ENCODE measurements around the gene PRAC1.

The PRAC1 gene

DNA sequence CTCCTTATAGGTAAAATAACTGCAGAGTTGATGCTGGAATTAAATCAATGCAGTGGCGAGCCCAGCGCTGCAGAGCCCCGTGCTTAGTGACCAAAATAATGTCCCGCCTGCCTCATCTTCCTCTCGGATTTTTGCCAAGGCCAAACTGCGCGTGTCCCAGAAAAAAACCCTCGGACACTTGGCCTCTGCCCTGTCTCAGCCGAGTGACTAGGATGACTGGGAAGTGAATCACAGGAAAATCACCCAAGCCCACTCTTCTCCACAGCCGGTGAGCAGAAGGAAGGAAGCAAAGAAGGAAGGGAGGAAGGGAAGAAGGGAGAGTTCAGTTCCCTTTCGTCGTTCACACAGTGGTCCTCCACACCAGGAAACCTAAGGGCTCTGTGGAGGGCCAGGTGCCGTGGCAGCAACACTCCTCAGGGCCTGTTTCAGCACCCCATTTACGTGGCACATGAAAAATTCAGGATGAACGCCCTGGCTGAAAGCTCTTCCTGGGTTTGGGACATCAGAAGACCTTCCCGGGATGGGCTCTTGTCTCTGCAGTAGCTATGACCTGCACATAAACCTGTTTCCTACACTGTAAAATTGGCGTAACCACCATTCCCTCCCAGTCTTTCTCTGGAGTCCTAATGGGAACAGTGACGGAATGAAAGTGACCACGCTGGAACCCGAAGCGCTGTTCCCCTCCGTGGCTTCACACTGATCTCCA is 31.6 kb upstream of the PRAC1 start:
- Histone ChIP-seq H3K27me3 (ENCODE audit: insufficient read depth, low read length, poor library complexity) (peaks cover 75% of the 10 kb centered on the region), H2AK5ac (ENCODE audit: low read length) (no peak overlapping the region), H3K18ac (ENCODE audit: low read length) (no peak overlapping the region), H3K9ac (ENCODE audit: low read length) (no peak overlapping the region), H4K8ac (ENCODE audit: low read depth, low read length) (no peak overlapping the region), H2BK120ac (ENCODE audit: low read depth, low read length) (no peak overlapping the region), H3K4me1 (ENCODE audit: control insufficient read depth, low read depth, low read length) (peaks cover 2% of the 10 kb centered on the region), H2BK5ac (ENCODE audit: low read length) (no peak overlapping the region), H3K56ac (ENCODE audit: low read length) (no peak overlapping the region), H3K27ac (ENCODE audit: low read depth, low read length) (no peak overlapping the region), H3K79me1 (ENCODE audit: low read length) (no peaks in the 10 kb centered on the region), H3K4me3 (ENCODE audit: low read length) (no peak overlapping the region), H3K36me3 (ENCODE audit: control insufficient read depth, insufficient read depth, low read length) (no peaks in the 10 kb centered on the region), H3K4ac (ENCODE audit: low read depth, low read length) (no peak overlapping the region), H3K4me2 (ENCODE audit: low read length) (no peak overlapping the region), H4K5ac (ENCODE audit: low read length) (no peak overlapping the region), H2BK15ac (replicated peaks; ENCODE audit: low read depth) (no peak overlapping the region), H3K23ac (ENCODE audit: low read length) (no peak overlapping the region), H3K79me2 (ENCODE audit: control insufficient read depth, insufficient read depth, low read length) (no peaks in the 10 kb centered on the region)
- no peak for DNase-seq
- no CpG with 5 or more reads among the region's 22 CpGs for WGBS (ENCODE audit: extremely low coverage, insufficient coverage, low lambda C conversion rate)

DNA sequence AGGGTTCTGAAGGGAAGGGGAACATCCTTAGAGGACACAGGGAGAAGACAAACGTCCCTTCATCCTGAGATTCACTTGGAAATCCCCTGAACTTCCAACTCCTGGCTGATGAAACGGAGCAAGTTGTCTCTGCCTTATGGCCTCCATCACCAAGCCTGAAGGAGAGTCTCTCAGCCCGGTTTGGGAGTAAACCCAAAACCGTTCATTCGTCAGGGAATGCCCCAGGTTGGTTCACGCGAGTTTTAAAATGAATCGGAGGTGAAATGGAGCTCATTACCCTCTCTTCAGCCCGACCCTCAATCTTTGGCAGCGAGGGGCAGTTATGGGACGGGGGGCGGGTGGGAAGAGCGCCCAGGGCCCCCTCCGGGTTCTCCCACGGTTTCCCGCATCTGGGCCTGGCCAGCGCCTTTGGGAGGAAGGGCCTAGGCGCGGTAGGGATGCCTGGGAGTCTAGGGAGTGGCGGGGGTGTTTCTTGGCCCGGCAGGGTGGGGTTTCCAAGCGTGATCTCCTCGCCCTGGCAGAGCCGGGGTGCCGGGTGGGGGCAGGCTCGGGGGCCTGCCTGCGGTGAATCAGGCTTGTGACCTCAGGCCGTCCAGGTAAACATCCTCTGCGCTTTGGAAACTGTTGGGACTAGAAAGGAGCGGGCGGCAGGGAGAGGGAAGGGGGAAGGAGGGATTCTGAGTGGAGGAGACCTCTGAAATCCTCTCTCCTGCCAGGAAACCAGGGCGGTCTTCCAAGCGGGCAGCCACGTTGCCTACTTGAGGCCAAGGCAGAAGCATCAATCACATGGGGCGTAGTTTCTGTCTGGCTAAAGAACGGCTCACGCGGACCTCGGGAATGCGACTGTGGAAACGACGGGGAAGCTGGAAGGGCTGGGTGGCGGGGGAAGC is 30.3 kb upstream of the PRAC1 start:
- Histone ChIP-seq H3K4ac (ENCODE audit: low read depth, low read length) (no peak overlapping the region), H3K4me3 (ENCODE audit: low read length) (no peak overlapping the region), H2BK15ac (replicated peaks; ENCODE audit: low read depth) (no peak overlapping the region), H4K5ac (ENCODE audit: low read length) (no peak overlapping the region), H3K18ac (ENCODE audit: low read length) (peak overlapping the region; percentile 7), H3K23ac (ENCODE audit: low read length) (no peak overlapping the region), H2BK120ac (ENCODE audit: low read depth, low read length) (no peak overlapping the region), H3K36me3 (ENCODE audit: control insufficient read depth, insufficient read depth, low read length) (no peaks in the 10 kb centered on the region), H3K9ac (ENCODE audit: low read length) (no peak overlapping the region), H3K4me1 (ENCODE audit: control insufficient read depth, low read depth, low read length) (peaks cover 2% of the 10 kb centered on the region), H3K27ac (ENCODE audit: low read depth, low read length) (no peak overlapping the region), H3K56ac (ENCODE audit: low read length) (no peak overlapping the region), H3K79me2 (ENCODE audit: control insufficient read depth, insufficient read depth, low read length) (no peaks in the 10 kb centered on the region), H2BK5ac (ENCODE audit: low read length) (no peak overlapping the region), H3K79me1 (ENCODE audit: low read length) (no peaks in the 10 kb centered on the region), H4K8ac (ENCODE audit: low read depth, low read length) (no peak overlapping the region), H2AK5ac (ENCODE audit: low read length) (no peak overlapping the region), H3K27me3 (ENCODE audit: insufficient read depth, low read length, poor library complexity) (peaks cover 78% of the 10 kb centered on the region), H3K4me2 (ENCODE audit: low read length) (no peak overlapping the region)
- no peak for DNase-seq
- WGBS (ENCODE audit: extremely low coverage, insufficient coverage, low lambda C conversion rate): no CpG with 5 or more reads among the region's 43 CpGs

DNA sequence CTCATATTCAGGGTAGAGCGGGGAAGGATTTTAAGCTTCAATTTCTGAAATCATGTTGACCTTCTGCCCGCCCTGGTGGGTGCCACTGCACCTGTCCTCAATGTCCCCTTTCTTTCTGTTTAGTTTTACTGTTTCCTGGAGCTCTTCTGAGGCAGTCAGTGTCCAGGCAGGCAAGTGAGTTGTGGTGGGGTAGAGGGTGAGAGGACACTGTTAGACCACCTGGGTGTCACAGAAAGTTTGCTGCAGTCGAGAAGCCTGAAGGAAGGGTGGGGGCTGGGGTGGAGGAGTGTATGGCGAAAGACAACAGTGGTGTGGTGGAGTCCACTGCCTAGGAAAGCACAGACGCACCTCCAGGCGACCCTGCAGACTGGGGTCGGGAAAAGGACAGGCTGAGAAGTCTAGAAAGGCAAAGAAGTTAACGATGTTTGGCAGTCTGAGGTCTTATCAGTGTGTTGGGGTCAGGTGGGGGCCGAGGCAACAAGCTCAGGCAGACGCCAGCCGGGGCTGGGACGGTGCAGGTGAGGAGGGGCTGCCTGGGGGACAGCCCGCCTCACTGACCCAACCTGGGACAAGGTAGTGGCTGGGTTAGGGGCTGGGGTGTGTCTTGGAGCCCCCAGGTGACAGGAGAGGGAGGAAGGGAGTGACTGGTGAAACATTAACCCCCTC is 29.5 kb upstream of the PRAC1 start:
- Histone ChIP-seq H2AK5ac (ENCODE audit: low read length) (no peak overlapping the region), H3K23ac (ENCODE audit: low read length) (peak overlapping the region; percentile 84), H3K9ac (ENCODE audit: low read length) (no peak overlapping the region), H3K36me3 (ENCODE audit: control insufficient read depth, insufficient read depth, low read length) (no peaks in the 10 kb centered on the region), H3K79me1 (ENCODE audit: low read length) (no peaks in the 10 kb centered on the region), H4K5ac (ENCODE audit: low read length) (no peak overlapping the region), H3K18ac (ENCODE audit: low read length) (no peak overlapping the region), H3K4me2 (ENCODE audit: low read length) (no peak overlapping the region), H4K8ac (ENCODE audit: low read depth, low read length) (no peak overlapping the region), H3K79me2 (ENCODE audit: control insufficient read depth, insufficient read depth, low read length) (no peaks in the 10 kb centered on the region), H3K4ac (ENCODE audit: low read depth, low read length) (no peak overlapping the region), H3K27ac (ENCODE audit: low read depth, low read length) (no peak overlapping the region), H2BK120ac (ENCODE audit: low read depth, low read length) (no peak overlapping the region), H2BK5ac (ENCODE audit: low read length) (no peak overlapping the region), H3K27me3 (ENCODE audit: insufficient read depth, low read length, poor library complexity) (peaks cover 85% of the 10 kb centered on the region), H3K4me3 (ENCODE audit: low read length) (no peak overlapping the region), H3K4me1 (ENCODE audit: control insufficient read depth, low read depth, low read length) (peaks cover 2% of the 10 kb centered on the region), H3K56ac (ENCODE audit: low read length) (no peak overlapping the region), H2BK15ac (replicated peaks; ENCODE audit: low read depth) (no peak overlapping the region)
- no peak for DNase-seq
- no CpG with 5 or more reads among the region's 13 CpGs for WGBS (ENCODE audit: extremely low coverage, insufficient coverage, low lambda C conversion rate)

DNA sequence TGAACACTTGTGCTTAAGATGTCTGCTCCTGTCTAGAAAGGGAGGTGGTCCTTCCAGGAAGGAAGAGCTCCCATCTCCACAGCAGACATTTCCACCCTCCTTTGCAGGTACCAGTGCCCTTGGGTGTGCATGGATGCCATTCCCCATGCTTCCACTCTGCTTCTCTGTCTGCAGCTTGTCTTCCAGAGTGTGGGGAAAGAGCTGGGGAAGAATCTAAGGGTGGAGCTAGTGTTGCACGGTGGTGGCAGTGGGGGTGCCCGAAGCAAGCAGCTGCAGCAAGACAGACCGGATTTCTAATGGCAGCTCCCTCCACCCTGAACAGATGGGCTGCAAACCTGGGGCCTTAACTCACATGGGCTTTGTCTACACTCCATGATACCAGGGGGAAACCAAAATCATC is 28.9 kb upstream of the PRAC1 start:
- Histone ChIP-seq H3K4me1 (ENCODE audit: control insufficient read depth, low read depth, low read length) (peaks cover 3% of the 10 kb centered on the region), H3K79me1 (ENCODE audit: low read length) (no peaks in the 10 kb centered on the region), H3K27ac (ENCODE audit: low read depth, low read length) (no peak overlapping the region), H3K4me3 (ENCODE audit: low read length) (no peak overlapping the region), H3K4me2 (ENCODE audit: low read length) (no peak overlapping the region), H2BK120ac (ENCODE audit: low read depth, low read length) (no peak overlapping the region), H4K5ac (ENCODE audit: low read length) (no peak overlapping the region), H3K27me3 (ENCODE audit: insufficient read depth, low read length, poor library complexity) (peaks cover 85% of the 10 kb centered on the region), H3K4ac (ENCODE audit: low read depth, low read length) (no peak overlapping the region), H2BK15ac (replicated peaks; ENCODE audit: low read depth) (no peak overlapping the region), H3K36me3 (ENCODE audit: control insufficient read depth, insufficient read depth, low read length) (no peaks in the 10 kb centered on the region), H3K9ac (ENCODE audit: low read length) (no peak overlapping the region), H3K23ac (ENCODE audit: low read length) (no peak overlapping the region), H3K18ac (ENCODE audit: low read length) (no peak overlapping the region), H2BK5ac (ENCODE audit: low read length) (no peak overlapping the region), H3K79me2 (ENCODE audit: control insufficient read depth, insufficient read depth, low read length) (no peaks in the 10 kb centered on the region), H4K8ac (ENCODE audit: low read depth, low read length) (no peak overlapping the region), H2AK5ac (ENCODE audit: low read length) (no peak overlapping the region), H3K56ac (ENCODE audit: low read length) (no peak overlapping the region)
- no CpG with 5 or more reads among the region's 3 CpGs for WGBS (ENCODE audit: extremely low coverage, insufficient coverage, low lambda C conversion rate)
- DNase-seq: no peak

DNA sequence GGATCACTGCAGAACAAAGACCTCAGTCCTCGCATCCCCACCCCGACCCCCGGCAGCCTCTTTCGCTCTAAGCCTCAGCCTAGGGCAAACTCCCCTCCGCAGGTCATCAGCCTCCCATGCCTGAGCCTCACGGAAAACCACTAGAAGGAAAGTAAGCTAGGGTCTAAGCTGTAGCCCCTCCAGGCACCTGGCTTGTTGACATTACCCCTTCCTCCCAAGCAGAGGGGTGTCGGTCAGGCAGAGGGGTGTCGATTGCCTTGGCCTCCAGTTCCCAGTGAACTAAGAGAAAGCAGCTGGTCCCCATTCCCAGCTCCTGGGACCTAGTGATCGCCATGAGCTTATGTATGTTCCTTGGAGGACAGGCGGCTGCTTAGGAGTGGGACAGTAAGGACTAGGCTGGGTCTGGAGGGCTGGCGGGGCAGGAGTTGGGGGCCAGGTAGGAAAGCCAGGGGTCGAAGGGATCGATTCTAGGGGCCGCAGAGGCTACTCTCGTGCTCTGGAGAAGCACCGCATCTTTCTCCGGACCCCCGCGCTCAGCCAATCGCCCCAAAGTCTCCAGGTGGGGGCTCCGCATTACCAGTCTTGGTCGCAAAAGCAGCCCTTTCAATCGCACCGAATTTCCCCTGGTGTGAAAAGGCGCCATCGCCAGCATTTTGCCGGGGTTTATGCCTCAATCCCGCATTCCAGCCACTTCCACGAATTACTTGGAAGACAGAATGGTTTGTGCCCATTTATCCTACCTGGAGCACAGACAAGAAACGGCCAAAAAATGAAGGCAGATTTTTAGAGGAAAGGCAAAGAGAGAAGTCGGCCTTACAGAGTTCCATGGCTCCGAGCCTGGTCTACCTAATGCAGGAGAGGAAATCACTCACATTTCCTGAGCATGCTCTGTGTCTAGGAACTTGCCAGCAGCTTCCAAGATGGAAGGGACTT is 27.6 kb upstream of the PRAC1 start:
- Histone ChIP-seq H2BK5ac (ENCODE audit: low read length) (no peak overlapping the region), H3K36me3 (ENCODE audit: control insufficient read depth, insufficient read depth, low read length) (no peaks in the 10 kb centered on the region), H3K27me3 (ENCODE audit: insufficient read depth, low read length, poor library complexity) (peaks cover 83% of the 10 kb centered on the region), H3K79me2 (ENCODE audit: control insufficient read depth, insufficient read depth, low read length) (no peaks in the 10 kb centered on the region), H3K79me1 (ENCODE audit: low read length) (no peaks in the 10 kb centered on the region), H3K56ac (ENCODE audit: low read length) (peak overlapping the region; percentile 35), H3K4me1 (ENCODE audit: control insufficient read depth, low read depth, low read length) (peaks cover 3% of the 10 kb centered on the region), H3K9ac (ENCODE audit: low read length) (no peak overlapping the region), H3K27ac (ENCODE audit: low read depth, low read length) (no peak overlapping the region), H3K18ac (ENCODE audit: low read length) (no peak overlapping the region), H2BK120ac (ENCODE audit: low read depth, low read length) (no peak overlapping the region), H3K4me2 (ENCODE audit: low read length) (peak overlapping the region; percentile 14), H4K5ac (ENCODE audit: low read length) (no peak overlapping the region), H4K8ac (ENCODE audit: low read depth, low read length) (no peak overlapping the region), H2BK15ac (replicated peaks; ENCODE audit: low read depth) (no peak overlapping the region), H3K23ac (ENCODE audit: low read length) (peak overlapping the region; percentile 73), H3K4ac (ENCODE audit: low read depth, low read length) (no peak overlapping the region), H2AK5ac (ENCODE audit: low read length) (no peak overlapping the region), H3K4me3 (ENCODE audit: low read length) (no peak overlapping the region)
- WGBS (ENCODE audit: extremely low coverage, insufficient coverage, low lambda C conversion rate): no CpG with 5 or more reads among the region's 32 CpGs
- DNase-seq: peak; percentile 48

All from mesendoderm (in vitro differentiated cells).